Stomach (tissue), 4 donors: ENCODE results near the gene FCRL1.

ENCODE experiments used
- EP300 ChIP-seq: sonication (generic); formaldehyde crosslinking; IDR thresholded peaks from one replicate; pipeline ENCODE4 v1.6.1; 2017; ENCODE audit warnings: antibody characterized with exemption
- POLR2A ChIP-seq, 4 donors: fragments of 450-650 bp; IDR thresholded peaks; one replicate each; pipeline ENCODE4 v1.6.1; 2016; ENCODE audit warnings: antibody characterized with exemption in 4 of 4, control low read depth in 2 of 4, mild to moderate bottlenecking in 1 of 4, moderate library complexity in 1 of 4
- POLR2AphosphoS5 ChIP-seq, 3 donors: sonication (generic); formaldehyde crosslinking; IDR thresholded peaks; one replicate each; pipeline ENCODE4 v1.6.1; 2016; ENCODE audit warnings: antibody characterized with exemption in 3 of 3
- TF ChIP-seq, protein P1 (sequence below), 7 experiments: fragments of 450-650 bp in 4 of 7; fragments of 200-600 bp in 3 of 7; sonication (generic) in 3 of 7; IDR thresholded peaks; one replicate each; pipeline ENCODE4 v1.5.1; 2016 to 2019; ENCODE audit warnings: antibody characterized with exemption in 7 of 7, control low read depth in 2 of 7, mild to moderate bottlenecking in 1 of 7

DNA sequence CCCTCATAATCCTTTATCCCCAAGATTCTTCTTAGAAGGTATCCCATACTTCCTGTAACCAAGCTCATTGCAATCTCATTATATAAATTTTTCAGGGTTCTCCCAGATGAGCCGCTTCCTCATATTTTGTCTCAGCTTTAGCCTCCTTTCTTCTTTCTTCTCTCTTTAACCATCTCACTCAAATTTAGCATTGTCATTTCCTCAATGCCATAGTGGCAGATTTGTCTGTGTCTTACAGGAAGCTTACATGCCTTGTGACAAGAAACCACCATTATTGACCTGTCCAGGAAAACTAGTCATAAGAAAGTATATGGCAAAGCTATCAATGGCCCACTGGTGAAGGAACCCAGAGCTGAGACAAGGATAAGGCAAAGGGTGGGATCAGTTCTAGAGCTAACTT, 37.0 kb downstream of the FCRL1 start:
- TF ChIP-seq, protein P1, sequence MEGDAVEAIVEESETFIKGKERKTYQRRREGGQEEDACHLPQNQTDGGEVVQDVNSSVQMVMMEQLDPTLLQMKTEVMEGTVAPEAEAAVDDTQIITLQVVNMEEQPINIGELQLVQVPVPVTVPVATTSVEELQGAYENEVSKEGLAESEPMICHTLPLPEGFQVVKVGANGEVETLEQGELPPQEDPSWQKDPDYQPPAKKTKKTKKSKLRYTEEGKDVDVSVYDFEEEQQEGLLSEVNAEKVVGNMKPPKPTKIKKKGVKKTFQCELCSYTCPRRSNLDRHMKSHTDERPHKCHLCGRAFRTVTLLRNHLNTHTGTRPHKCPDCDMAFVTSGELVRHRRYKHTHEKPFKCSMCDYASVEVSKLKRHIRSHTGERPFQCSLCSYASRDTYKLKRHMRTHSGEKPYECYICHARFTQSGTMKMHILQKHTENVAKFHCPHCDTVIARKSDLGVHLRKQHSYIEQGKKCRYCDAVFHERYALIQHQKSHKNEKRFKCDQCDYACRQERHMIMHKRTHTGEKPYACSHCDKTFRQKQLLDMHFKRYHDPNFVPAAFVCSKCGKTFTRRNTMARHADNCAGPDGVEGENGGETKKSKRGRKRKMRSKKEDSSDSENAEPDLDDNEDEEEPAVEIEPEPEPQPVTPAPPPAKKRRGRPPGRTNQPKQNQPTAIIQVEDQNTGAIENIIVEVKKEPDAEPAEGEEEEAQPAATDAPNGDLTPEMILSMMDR (IDR thresholded peaks at IDR 0.05): no peak
- no peak for TF ChIP-seq POLR2AphosphoS5 (IDR thresholded peaks at IDR 0.05)
- TF ChIP-seq POLR2A (IDR thresholded peaks at IDR 0.05): no peak
- TF ChIP-seq EP300: no peak
